Stimulated activated naive CD8-positive, alpha-beta T cell treated with anti-CD3 and anti-CD28 coated beads, Interleukin-15, amount 100 ng/mL, for 72 hours (primary cell): Measurements from ENCODE around the gene MRPL49.

ENCODE experiments used
- ATAC-seq: fragments of 150-1000 bp; cut with Tn5 transposase; 2 replicates; pipeline ENCODE4 v1.10.0; 2021; ENCODE audit warnings: mild to moderate bottlenecking, moderate library complexity
- DNase-seq, 2 donors: peaks; one replicate each; pipeline ENCODE4 v3.0.0; 2021 to 2022
- H3K27ac Mint-ChIP-seq, 2 donors: one replicate each; pipeline ENCODE4 v1.8.0; 2022; ENCODE audit warnings: mild to moderate bottlenecking in 2 of 2, mixed read lengths in 2 of 2, moderate library complexity in 2 of 2
- H3K27me3 Mint-ChIP-seq: one replicate; pipeline ENCODE4 v1.8.0; 2022; ENCODE audit warnings: mixed read lengths
- H3K4me1 Mint-ChIP-seq: one replicate; pipeline ENCODE4 v1.8.0; 2022; ENCODE audit warnings: mild to moderate bottlenecking, mixed read lengths
- H3K4me3 Mint-ChIP-seq, 2 donors: one replicate each; pipeline ENCODE4 v1.8.0; 2022; ENCODE audit warnings: mild to moderate bottlenecking in 2 of 2, mixed read lengths in 2 of 2, moderate library complexity in 1 of 2
- H3K9me3 Mint-ChIP-seq, 2 donors: one replicate each; pipeline ENCODE4 v1.8.0; 2022; ENCODE audit warnings: mixed read lengths in 2 of 2

The MRPL49 gene

DNA sequence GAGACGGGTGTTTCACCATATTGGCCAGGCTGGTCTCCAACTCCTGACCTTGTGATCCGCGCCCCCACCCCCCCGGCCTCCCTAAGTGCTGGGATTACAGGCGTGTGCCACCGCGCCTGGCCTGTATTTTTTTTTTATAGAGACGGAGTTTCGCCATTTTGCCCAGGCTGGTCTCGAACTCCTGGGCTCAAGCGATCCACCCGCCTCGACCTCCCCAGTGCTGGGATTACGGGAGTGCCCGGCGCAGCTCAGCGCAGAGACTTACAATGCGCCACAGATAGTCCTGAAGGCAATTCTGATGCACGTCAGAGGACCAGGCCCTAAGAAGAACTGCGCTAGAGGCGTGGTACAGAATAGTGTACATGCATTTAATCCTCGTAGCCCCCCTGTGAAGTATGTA is 26.7 kb upstream of the MRPL49 start:
- Mint-ChIP-seq H3K9me3 (no peaks in the 10 kb centered on the region), H3K27me3 (no peaks in the 10 kb centered on the region), H3K27ac (peak overlapping the region; percentile 98 to 99), H3K4me3 (peak overlapping the region; percentile 93 to 95), H3K4me1 (peaks cover 23% of the 10 kb centered on the region)
- DNase-seq (no peak), ATAC-seq (no peak)

DNA sequence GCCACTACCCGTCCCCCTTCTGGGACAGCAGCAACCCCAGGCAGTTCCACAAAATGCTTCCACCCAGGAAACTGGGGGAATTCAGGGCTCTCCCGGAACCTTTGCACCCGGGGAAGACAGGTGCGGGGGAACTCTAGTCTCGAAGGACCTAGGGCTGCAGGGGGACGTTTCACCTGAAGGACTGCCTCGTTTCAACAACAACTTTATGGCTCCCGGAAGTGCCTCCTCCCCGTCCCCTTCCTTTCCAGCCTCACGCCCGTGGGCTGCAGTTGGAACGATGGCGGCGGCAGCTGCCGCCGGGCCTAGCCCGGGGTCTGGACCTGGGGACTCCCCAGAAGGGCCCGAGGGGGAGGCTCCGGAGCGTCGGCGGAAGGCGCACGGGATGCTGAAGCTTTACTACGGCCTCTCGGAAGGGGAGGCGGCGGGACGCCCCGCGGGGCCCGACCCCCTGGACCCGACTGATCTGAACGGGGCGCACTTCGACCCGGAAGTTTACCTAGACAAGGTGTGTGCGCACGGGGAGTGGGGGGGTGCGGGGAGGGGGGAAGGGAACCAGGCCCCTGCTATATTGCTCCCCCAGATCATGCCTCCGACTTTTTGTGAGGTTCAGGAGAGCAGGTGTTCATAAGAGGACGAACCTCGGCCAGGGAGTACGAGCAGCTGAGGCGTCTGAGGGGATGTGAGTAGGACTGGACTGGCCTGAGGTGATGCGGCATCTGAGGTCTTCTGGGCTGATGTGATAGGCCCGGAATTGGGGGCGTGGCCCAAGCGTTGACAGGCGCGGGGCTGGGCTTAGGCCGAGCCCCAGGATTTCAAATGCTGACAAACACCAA is 25.9 kb upstream of the MRPL49 start, which contains the start of gene VPS51:
Gene VPS51, plus strand, starts transcription at position 241 of the 833 bp plus-strand sequence. Its CDS starts 37 bp downstream, at position 278.
- DNase-seq, result peak; percentile 83 to 89
- peaks cover 23% of the 10 kb centered on the region for H3K4me1 Mint-ChIP-seq
- H3K9me3 Mint-ChIP-seq, result no peaks in the 10 kb centered on the region
- H3K4me3 Mint-ChIP-seq, result peak within 1 kb of the TSS; percentile 93 to 95
- ATAC-seq, result peak; percentile 97
- H3K27ac Mint-ChIP-seq, result peak within 1 kb of the TSS; percentile 98 to 99
- H3K27me3 Mint-ChIP-seq, result no peaks in the 10 kb centered on the region

DNA sequence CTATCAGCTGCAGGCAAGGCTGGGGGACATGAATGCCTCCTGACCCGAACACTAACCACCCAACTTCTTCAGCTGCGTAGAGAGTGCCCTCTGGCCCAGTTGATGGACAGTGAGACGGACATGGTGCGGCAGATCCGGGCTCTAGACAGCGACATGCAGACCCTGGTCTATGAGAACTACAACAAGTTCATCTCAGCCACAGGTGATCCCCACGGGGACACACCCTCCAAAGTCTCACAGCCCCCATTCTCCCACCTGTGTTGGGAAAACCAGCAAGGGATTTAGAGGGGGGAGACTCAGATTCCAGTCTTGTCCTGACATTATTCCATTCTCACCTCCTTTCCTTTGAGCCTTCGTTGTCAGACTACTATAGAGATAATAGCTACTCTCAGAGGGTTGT is 25.2 kb upstream of the MRPL49 start:
- H3K4me1 Mint-ChIP-seq, result peaks cover 23% of the 10 kb centered on the region
- H3K27me3 Mint-ChIP-seq, result no peaks in the 10 kb centered on the region
- DNase-seq (no peak), ATAC-seq (no peak)
- H3K9me3 Mint-ChIP-seq, result no peaks in the 10 kb centered on the region
- peak overlapping the region in 1 of 2 donors; percentile 40 for H3K27ac Mint-ChIP-seq
- peak overlapping the region; percentile 93 to 95 for H3K4me3 Mint-ChIP-seq

DNA sequence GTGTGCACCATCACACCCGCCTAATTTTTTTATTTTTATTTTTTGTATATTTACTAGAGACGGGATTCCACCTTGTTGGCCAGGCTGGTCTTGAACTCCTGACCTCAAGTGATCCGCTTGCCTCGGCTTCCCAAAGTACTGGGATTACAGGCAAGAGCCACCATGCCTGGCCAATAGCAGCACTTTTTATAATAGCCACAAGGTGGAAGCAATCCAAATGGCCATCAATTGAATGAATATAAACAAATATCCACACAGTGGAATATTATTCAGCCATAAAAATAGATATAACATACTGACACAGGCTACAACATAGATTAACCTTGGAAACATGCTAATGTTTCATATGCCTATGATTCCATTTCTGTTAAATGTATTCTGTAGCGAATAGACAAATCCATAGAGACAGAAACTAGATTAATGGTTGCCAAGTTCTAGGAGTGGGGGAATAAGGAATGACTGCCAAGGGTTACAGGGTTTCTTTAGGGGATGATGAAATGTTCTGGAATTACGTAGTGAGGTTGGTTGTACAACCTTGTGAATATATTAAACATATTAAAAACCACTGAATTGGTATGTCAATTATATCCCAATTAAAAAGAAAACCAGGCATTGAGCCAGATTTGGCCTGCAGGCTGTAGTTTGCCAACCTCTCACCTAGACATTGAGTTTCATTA is 21.3 kb upstream of the MRPL49 start:
- peaks cover 44% of the 10 kb centered on the region for H3K4me1 Mint-ChIP-seq
- DNase-seq (no peak), ATAC-seq (no peak)
- no peak overlapping the region for H3K4me3 Mint-ChIP-seq
- H3K27me3 Mint-ChIP-seq, result no peaks in the 10 kb centered on the region
- H3K9me3 Mint-ChIP-seq, result no peaks in the 10 kb centered on the region
- H3K27ac Mint-ChIP-seq, result no peak overlapping the region

DNA sequence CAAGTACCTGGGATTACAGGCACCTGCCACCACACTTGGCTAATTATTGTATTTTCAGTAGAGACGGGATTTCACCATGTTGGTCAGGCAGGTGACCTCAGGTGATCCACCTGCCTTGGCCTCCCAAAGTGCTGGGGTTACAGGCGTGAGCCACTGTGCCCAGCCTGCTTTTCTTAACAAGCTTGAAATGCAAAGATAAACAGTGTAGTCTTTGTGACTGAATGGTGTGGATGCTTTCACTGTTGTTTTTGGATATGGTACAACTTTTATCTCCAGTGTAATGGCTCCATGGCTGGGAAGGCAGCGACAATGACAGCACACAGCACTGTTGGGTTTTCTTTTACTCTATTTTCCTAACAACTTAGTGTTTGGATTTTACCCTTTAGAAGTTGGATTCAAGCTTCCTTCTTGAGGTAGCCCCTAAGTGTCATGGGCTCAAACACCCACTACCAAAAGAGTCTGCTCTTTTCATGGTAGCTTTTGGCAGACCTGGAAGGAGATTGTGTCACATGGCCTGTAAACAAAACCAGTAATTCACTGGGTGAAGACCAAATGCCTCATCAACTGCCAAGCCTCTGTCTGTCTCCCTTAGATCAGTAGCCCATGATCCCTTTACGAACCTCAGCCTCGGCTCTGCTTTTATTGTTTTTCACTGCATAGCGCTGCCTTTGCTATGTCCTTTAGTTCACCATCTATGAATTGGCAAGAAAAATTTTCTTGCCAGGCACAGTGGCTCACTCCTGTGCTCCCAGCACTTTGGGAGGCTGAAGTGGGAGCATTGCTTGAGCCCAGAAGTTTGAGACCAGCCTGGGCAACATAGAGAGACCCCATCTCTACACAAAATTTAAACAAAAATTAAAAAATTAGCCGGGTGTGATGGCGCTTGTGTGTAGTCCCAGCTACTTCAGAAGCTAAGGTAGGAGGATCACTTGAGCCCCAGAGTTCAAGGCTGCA is 19.7 kb upstream of the MRPL49 start:
- ATAC-seq (no peak), DNase-seq (no peak)
- Mint-ChIP-seq H3K4me1 (peaks cover 39% of the 10 kb centered on the region), H3K27ac (peak overlapping the region in 1 of 2 donors; percentile 37), H3K9me3 (no peaks in the 10 kb centered on the region), H3K4me3 (no peak overlapping the region), H3K27me3 (no peaks in the 10 kb centered on the region)

DNA sequence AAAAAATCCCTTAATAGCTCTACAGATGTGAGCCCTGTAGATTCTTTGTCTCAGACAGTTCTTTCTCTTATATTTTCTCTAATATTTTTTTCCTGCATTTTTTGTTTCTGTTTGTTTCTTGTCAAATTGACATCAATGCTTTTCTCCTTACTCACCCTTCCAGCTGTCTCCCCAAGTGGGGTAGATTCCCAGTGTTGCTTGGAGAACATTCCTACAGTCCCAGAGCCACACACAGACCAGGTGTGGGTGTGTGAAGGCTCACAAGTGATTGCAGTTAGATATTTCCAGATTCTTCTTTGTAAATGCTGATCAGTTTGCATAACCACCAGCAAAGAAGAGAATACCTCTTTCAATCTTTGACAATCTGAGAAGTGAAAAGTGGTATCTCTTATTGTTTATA is 18.6 kb upstream of the MRPL49 start:
- peaks cover 29% of the 10 kb centered on the region for H3K4me1 Mint-ChIP-seq
- no peak overlapping the region for H3K4me3 Mint-ChIP-seq
- no peaks in the 10 kb centered on the region for H3K27me3 Mint-ChIP-seq
- no peak overlapping the region for H3K27ac Mint-ChIP-seq
- ATAC-seq, result no peak
- DNase-seq, result no peak
- H3K9me3 Mint-ChIP-seq, result no peaks in the 10 kb centered on the region

DNA sequence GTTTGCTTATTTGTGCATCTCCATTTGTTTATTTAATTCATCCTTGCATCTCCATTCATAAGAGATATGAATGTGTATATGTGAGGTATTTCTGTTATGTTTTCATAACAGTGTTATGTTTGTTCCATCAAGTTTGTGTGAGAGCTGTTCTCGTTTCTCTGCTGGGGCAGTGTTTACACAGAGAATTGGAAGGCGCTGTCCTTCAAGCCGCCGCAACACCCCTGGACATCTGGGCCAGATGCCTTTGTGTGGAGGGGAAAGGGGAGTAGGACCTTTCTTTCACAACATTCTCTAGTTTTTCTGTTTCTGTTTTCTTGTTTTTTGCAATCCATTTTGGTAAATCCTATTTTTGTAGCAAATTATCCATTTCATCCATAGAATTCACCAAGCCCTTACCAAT is 17.5 kb upstream of the MRPL49 start:
- Mint-ChIP-seq H3K9me3 (no peaks in the 10 kb centered on the region), H3K27ac (peak overlapping the region in 1 of 2 donors; percentile 71), H3K27me3 (no peaks in the 10 kb centered on the region), H3K4me1 (peaks cover 31% of the 10 kb centered on the region), H3K4me3 (no peak overlapping the region)
- DNase-seq, result no peak
- no peak for ATAC-seq

DNA sequence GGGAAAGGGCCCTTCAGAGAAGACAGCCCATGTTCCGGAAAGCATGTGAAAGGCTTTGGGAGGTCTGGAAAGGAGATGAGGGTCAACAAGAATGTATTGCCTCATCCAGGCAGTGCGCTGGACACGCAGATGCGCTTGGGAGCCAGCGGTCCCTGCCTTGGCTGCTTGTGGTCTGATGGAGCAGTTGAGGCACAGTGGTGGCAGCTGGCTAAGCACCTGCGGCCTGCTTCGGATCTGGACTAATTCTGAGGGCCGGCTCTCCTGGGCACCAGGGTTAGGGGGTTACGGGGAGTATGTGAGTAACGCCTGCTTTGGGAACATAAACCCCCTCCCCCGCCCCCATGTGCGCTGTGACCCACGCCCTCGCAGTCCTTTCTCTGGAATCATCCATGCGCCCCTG is 15.0 kb upstream of the MRPL49 start:
- H3K27me3 Mint-ChIP-seq, result no peaks in the 10 kb centered on the region
- ATAC-seq (no peak), DNase-seq (no peak)
- no peak overlapping the region for H3K27ac Mint-ChIP-seq
- H3K9me3 Mint-ChIP-seq, result no peaks in the 10 kb centered on the region
- no peak overlapping the region for H3K4me3 Mint-ChIP-seq
- peaks cover 56% of the 10 kb centered on the region for H3K4me1 Mint-ChIP-seq

DNA sequence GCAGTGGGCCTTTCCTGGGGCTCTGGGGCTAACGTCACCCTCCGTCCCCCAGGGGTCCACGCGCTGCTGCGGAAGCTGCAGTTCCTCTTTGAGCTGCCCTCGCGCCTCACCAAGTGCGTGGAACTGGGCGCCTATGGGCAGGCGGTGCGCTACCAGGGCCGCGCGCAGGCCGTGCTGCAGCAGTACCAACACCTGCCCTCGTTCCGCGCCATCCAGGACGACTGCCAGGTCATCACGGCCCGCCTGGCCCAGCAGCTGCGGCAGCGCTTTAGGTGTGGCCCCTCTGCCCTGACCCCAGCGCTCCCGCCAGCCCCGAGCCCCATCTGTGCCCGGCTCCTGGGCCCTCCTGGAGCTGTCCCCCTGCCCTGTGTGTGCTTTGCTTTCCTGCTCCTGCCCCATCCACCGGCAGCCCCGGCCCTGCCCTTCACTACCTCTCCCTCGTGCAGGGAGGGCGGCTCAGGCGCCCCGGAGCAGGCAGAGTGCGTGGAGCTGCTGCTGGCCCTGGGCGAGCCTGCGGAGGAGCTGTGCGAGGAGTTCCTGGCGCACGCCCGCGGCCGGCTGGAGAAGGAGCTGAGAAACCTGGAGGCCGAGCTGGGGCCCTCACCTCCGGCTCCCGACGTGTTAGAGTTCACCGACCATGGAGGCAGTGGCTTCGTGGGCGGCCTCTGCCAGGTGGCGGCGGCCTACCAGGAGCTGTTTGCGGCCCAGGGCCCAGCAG is 14.2 kb upstream of the MRPL49 start:
- no peak for DNase-seq
- H3K9me3 Mint-ChIP-seq, result no peaks in the 10 kb centered on the region
- H3K27me3 Mint-ChIP-seq, result no peaks in the 10 kb centered on the region
- H3K4me1 Mint-ChIP-seq, result peaks cover 60% of the 10 kb centered on the region
- no peak for ATAC-seq
- H3K27ac Mint-ChIP-seq, result no peak overlapping the region
- H3K4me3 Mint-ChIP-seq, result no peak overlapping the region

DNA sequence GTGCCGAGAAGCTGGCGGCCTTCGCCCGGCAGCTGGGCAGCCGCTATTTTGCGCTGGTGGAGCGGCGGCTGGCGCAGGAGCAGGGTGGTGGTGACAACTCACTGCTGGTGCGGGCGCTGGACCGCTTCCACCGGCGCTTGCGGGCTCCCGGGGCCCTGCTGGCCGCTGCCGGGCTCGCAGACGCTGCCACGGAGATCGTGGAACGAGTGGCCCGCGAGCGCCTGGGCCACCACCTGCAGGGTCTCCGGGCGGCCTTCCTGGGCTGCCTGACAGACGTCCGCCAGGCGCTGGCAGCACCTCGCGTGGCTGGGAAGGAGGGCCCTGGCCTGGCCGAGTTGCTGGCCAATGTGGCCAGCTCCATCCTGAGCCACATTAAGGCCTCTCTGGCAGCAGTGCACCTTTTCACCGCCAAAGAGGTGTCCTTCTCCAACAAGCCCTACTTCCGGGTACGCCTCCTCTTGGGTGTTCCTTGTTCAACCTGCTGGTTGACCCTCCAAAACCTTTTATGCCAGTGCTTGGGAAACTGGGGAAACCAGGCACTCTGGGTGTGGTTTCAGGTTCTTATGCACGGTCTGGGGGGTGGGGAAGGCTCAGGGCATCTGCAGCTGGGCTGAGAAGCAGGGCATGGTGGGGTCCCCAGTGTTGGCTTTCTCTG is 13.5 kb upstream of the MRPL49 start:
- peaks cover 61% of the 10 kb centered on the region for H3K4me1 Mint-ChIP-seq
- H3K27me3 Mint-ChIP-seq, result no peaks in the 10 kb centered on the region
- ATAC-seq (no peak), DNase-seq (no peak)
- H3K9me3 Mint-ChIP-seq, result no peaks in the 10 kb centered on the region
- H3K4me3 Mint-ChIP-seq, result no peak overlapping the region
- no peak overlapping the region for H3K27ac Mint-ChIP-seq

DNA sequence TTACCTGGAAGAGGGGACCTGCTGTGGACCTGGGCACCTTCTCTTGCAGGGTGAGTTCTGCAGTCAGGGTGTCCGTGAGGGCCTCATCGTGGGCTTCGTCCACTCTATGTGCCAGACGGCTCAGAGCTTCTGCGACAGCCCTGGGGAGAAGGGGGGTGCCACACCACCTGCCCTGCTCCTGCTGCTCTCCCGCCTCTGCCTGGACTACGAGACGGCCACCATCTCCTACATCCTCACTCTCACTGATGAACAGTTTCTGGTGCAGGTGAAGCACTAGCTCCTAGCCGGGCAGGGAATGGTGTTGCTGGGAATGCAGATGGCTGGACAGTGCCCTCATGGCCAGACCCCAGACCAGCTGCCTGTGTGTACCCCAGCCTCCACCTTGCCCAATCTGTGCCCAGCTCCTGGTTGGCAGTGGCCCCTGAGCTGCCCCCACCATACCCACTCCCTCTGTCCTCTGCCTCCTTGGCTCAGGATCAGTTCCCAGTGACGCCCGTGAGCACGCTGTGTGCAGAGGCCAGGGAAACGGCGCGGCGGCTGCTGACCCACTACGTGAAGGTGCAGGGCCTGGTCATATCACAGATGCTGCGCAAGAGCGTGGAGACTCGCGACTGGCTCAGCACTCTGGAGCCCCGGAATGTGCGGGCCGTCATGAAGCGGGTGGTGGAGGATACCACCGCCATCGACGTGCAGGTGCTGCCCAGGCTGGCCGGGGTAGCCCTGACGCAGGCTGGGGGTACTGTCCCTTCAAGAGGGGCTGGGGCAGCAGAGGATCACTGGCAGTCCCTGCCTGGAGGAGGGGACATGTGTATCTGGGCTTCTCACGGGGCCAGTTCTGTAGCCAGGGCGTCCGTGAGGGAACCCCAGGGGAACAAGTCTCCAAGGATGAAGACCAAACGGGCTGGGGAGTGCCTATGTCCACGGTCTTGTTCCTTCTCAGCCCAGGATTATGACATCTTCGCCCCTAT is 12.6 kb upstream of the MRPL49 start:
- no peak for ATAC-seq
- Mint-ChIP-seq H3K27ac (no peak overlapping the region), H3K27me3 (no peaks in the 10 kb centered on the region), H3K4me3 (no peak overlapping the region), H3K9me3 (no peaks in the 10 kb centered on the region), H3K4me1 (peaks cover 64% of the 10 kb centered on the region)
- DNase-seq, result no peak

DNA sequence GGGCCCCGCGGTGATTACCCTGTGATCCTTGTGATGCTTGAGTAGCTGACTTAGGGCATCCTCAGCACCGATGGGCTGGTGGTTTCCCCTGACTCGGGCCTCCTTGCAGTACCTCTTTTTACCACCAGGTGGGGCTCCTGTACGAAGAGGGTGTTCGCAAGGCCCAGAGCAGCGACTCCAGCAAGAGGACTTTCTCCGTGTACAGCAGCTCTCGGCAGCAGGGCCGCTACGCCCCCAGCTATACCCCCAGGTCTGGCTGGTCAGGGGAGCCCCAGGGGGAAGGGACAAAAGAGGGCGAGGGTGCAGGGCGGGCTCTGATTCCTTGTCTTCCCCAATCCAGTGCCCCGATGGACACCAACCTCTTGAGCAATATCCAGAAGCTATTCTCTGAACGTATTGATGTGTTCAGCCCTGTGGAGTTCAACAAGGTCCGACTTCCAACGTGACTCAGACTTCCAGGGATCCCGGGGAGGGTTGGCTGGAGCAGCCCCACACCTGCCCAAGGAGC is 11.7 kb upstream of the MRPL49 start:
- peak overlapping the region in 1 of 2 donors; percentile 44 for H3K4me3 Mint-ChIP-seq
- peaks cover 60% of the 10 kb centered on the region for H3K4me1 Mint-ChIP-seq
- peak overlapping the region; percentile 25 to 63 for H3K27ac Mint-ChIP-seq
- no peaks in the 10 kb centered on the region for H3K9me3 Mint-ChIP-seq
- H3K27me3 Mint-ChIP-seq, result no peaks in the 10 kb centered on the region
- DNase-seq (peak; percentile 93 to 96), ATAC-seq (peak; percentile 58)

DNA sequence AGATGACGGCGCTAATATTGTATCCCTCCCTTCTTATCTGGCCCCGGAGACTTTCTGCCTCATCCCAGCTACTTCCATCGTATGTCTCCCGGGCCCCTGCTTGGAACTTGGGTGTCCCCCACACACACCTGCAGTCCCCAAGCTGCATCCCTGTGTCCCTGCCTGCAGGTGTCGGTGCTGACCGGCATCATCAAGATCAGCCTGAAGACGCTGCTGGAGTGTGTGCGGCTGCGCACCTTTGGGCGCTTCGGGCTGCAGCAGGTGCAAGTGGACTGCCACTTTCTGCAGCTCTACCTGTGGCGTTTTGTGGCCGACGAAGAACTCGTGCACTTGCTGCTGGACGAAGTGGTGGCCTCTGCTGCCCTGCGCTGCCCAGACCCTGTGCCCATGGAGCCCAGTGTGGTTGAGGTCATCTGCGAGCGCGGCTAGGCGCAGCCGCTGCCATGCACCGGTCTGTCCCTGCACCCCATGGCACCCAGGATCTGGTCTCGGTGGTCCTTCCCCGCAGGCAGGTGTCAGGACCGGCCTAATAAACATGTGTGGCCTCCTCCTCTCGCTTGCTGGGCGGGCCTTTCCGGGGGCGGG is 10.9 kb upstream of the MRPL49 start:
- Mint-ChIP-seq H3K9me3 (no peaks in the 10 kb centered on the region), H3K27ac (peak overlapping the region; percentile 89 to 98), H3K4me3 (peak overlapping the region; percentile 94 to 97), H3K27me3 (no peaks in the 10 kb centered on the region), H3K4me1 (peaks cover 60% of the 10 kb centered on the region)
- ATAC-seq (no peak), DNase-seq (no peak)
